H9 (cell line): ENCODE results near the gene TTC7B. TPM values are rescaled to one million over a fixed set of nuclear protein-coding genes. Genes with fewer than 3 reads are reported as not detected.

Experiments used
- DNase-seq: peaks from one replicate; pipeline ENCODE4 v3.0.0-alpha.2; 2017
- H2AFZ ChIP-seq: one replicate; pipeline ENCODE4 v1.6.1; 2013; ENCODE audit warnings: mild to moderate bottlenecking, low read length, control low read depth, moderate library complexity
- H2AK5ac ChIP-seq: 2 replicates; pipeline ENCODE4 v1.6.1; 2013; ENCODE audit warnings: low read length, control low read depth, mixed read lengths; ENCODE audit not compliant: insufficient read length
- H2BK120ac ChIP-seq: one replicate; pipeline ENCODE4 v1.6.1; 2013; ENCODE audit warnings: low read depth, mild to moderate bottlenecking, low read length, control low read depth, inconsistent platforms; ENCODE audit not compliant: poor library complexity, severe bottlenecking
- H2BK12ac ChIP-seq: 2 replicates; pipeline ENCODE4 v1.6.1; 2013; ENCODE audit warnings: low read length, control low read depth, mixed read lengths, low read depth; ENCODE audit not compliant: insufficient read length
- H2BK15ac ChIP-seq: 2 replicates; pipeline ENCODE4 v1.6.1; 2013; ENCODE audit warnings: low read depth, low read length, control low read depth
- H2BK20ac ChIP-seq: one replicate; pipeline ENCODE4 v1.6.1; 2013; ENCODE audit warnings: low read depth, mild to moderate bottlenecking, low read length, control low read depth, inconsistent platforms; ENCODE audit not compliant: poor library complexity, severe bottlenecking
- H2BK5ac ChIP-seq: 2 replicates; pipeline ENCODE4 v1.6.1; 2013; ENCODE audit warnings: low read length, control low read depth, mixed read lengths; ENCODE audit not compliant: insufficient read length
- H3K14ac ChIP-seq: 2 replicates; pipeline ENCODE4 v1.6.1; 2013; ENCODE audit warnings: low read length, control low read depth; ENCODE audit not compliant: insufficient read depth
- H3K18ac ChIP-seq: 2 replicates; pipeline ENCODE4 v1.6.1; 2013; ENCODE audit warnings: low read depth, mild to moderate bottlenecking, mixed read lengths, low read length, control low read depth; ENCODE audit not compliant: insufficient read length
- H3K23ac ChIP-seq: 2 replicates; pipeline ENCODE4 v1.6.1; 2013; ENCODE audit warnings: low read length, control low read depth, mixed read lengths, low read depth; ENCODE audit not compliant: insufficient read length
- H3K23me2 ChIP-seq: 2 replicates; pipeline ENCODE4 v1.6.1; 2013; ENCODE audit warnings: low read depth, mild to moderate bottlenecking, mixed read lengths, low read length, control low read depth; ENCODE audit not compliant: insufficient read length, poor library complexity, severe bottlenecking
- H3K27ac ChIP-seq: 2 replicates; pipeline ENCODE4 v1.5.1; 2013; ENCODE audit warnings: low read length, control low read depth, mixed read lengths, low read depth; ENCODE audit not compliant: insufficient read length
- H3K27me3 ChIP-seq: 2 replicates; pipeline ENCODE4 v1.6.1; 2013; ENCODE audit warnings: low read length, control low read depth, inconsistent platforms; ENCODE audit not compliant: insufficient read depth
- H3K4ac ChIP-seq: 2 replicates; pipeline ENCODE4 v1.6.1; 2013; ENCODE audit warnings: low read depth, mild to moderate bottlenecking, control low read depth, inconsistent platforms, low read length, moderate library complexity
- H3K4me1 ChIP-seq: 2 replicates; pipeline ENCODE4 v1.6.1; 2013; ENCODE audit warnings: low read length, control low read depth, inconsistent platforms; ENCODE audit not compliant: insufficient read depth
- H3K4me2 ChIP-seq: 2 replicates; pipeline ENCODE4 v1.6.1; 2013; ENCODE audit warnings: low read length, control low read depth, mixed read lengths; ENCODE audit not compliant: insufficient read length, insufficient read depth
- H3K56ac ChIP-seq: 2 replicates; pipeline ENCODE4 v1.6.1; 2013; ENCODE audit warnings: low read depth, mild to moderate bottlenecking, mixed read lengths, low read length, control low read depth; ENCODE audit not compliant: insufficient read length
- H3K79me1 ChIP-seq: 2 replicates; pipeline ENCODE4 v1.6.1; 2013; ENCODE audit warnings: low read depth, mild to moderate bottlenecking, moderate library complexity, low read length, control low read depth, inconsistent platforms; ENCODE audit not compliant: insufficient read depth, poor library complexity, severe bottlenecking
- H3K79me2 ChIP-seq: 2 replicates; pipeline ENCODE4 v1.6.1; 2013; ENCODE audit warnings: low read length, control low read depth, inconsistent platforms; ENCODE audit not compliant: insufficient read depth
- H3K9ac ChIP-seq: 2 replicates; pipeline ENCODE4 v1.6.1; 2013; ENCODE audit warnings: low read length, control low read depth, mixed read lengths; ENCODE audit not compliant: insufficient read length; ENCODE audit errors: extremely low read depth
- H3K9me3 ChIP-seq: one replicate; pipeline ENCODE4 v1.6.1; 2013; ENCODE audit warnings: low read depth, low read length, inconsistent platforms; ENCODE audit not compliant: control insufficient read depth
- H3T11ph ChIP-seq: one replicate; pipeline ENCODE4 v1.6.1; 2013; ENCODE audit warnings: mild to moderate bottlenecking, low read length, control low read depth, inconsistent platforms
- H4K20me1 ChIP-seq: one replicate; pipeline ENCODE4 v1.6.1; 2013; ENCODE audit not compliant: control insufficient read depth, insufficient read length, insufficient read depth
- H4K5ac ChIP-seq: 2 replicates; pipeline ENCODE4 v1.6.1; 2013; ENCODE audit warnings: low read depth, mild to moderate bottlenecking, mixed read lengths, low read length, control low read depth; ENCODE audit not compliant: insufficient read length
- H4K8ac ChIP-seq: replicated peaks from 2 replicates; pipeline ENCODE4 v1.6.1; 2013; ENCODE audit warnings: low read length, control low read depth, mixed read lengths, low read depth; ENCODE audit not compliant: insufficient read length
- H4K91ac ChIP-seq: 2 replicates; pipeline ENCODE4 v1.6.1; 2013; ENCODE audit warnings: low read depth, mild to moderate bottlenecking, moderate library complexity, mixed read lengths, low read length, control low read depth; ENCODE audit not compliant: insufficient read length
- H3K27ac Mint-ChIP-seq, 3 experiments: 2 replicates in 2 of 3; 3 replicates in 1 of 3; pipeline ENCODE4 v1.8.0; 2020 to 2021; ENCODE audit warnings: mixed read lengths in 3 of 3, mild to moderate bottlenecking in 1 of 3, moderate library complexity in 1 of 3
- H3K27me3 Mint-ChIP-seq: 2 replicates; pipeline ENCODE4 v1.8.0; 2021; ENCODE audit warnings: low read depth, mild to moderate bottlenecking, moderate library complexity, mixed read lengths
- H3K36me3 Mint-ChIP-seq, 3 experiments: 2 replicates in 2 of 3; 3 replicates in 1 of 3; pipeline ENCODE4 v1.8.0; 2020 to 2021; ENCODE audit warnings: low read depth in 3 of 3, mixed read lengths in 3 of 3; ENCODE audit not compliant: insufficient read depth in 1 of 3
- H3K4me1 Mint-ChIP-seq, 2 experiments: 2 replicates each; pipeline ENCODE4 v1.8.0; 2020; ENCODE audit warnings: mixed read lengths in 2 of 2
- H3K4me3 Mint-ChIP-seq, 2 experiments: 2 replicates in 1 of 2; 3 replicates in 1 of 2; pipeline ENCODE4 v1.8.0; 2020 to 2021; ENCODE audit warnings: mild to moderate bottlenecking in 2 of 2, mixed read lengths in 2 of 2, moderate library complexity in 1 of 2
- H3K9me3 Mint-ChIP-seq, 2 experiments: 2 replicates in 1 of 2; 3 replicates in 1 of 2; pipeline ENCODE4 v1.8.0; 2020; ENCODE audit warnings: mild to moderate bottlenecking in 2 of 2, mixed read lengths in 2 of 2, moderate library complexity in 1 of 2
- CTCF ChIP-seq: fragments of 200-600 bp; sonication (generic); conservative IDR thresholded peaks from 3 replicates; pipeline ENCODE4 v1.8.0; 2021; ENCODE audit warnings: antibody characterized with exemption, mild to moderate bottlenecking
- WGBS: extraction: QIAGEN DNeasy Blood & Tissue Kit; methylation state at CpG from one replicate; pipeline ENCODE4 v1.1.7; 2013; ENCODE audit warnings: missing lambda C conversion rate, low lambda C conversion rate, mixed read lengths; ENCODE audit not compliant: insufficient read length; ENCODE audit errors: extremely low coverage; 5-methylcytosine and 5-hydroxymethylcytosine counted together
- total RNA-seq: library from RNA; stranded (reverse); gene quantifications from 2 replicates; pipeline ENCODE4 v1.2.1, GENCODE V29; 2021

Gene TTC7B
- total RNA-seq, 1 experiment from 2014 or later, result 33.7 TPM

GRCh38 chr14:90641615-90642243 is 174.5 kb downstream of the TTC7B start:
- Mint-ChIP-seq H3K27ac (peak overlapping the region; percentile 81 to 98 (median 98)), H3K9me3 (no peaks in the 10 kb centered on the region; a peak in 1 of 5 replicates), H3K4me3 (peak overlapping the region; percentile 16 to 62; a peak in 4 of 5 replicates), H3K36me3 (peaks cover 0 to 9% (median 0%) of the 10 kb centered on the region in 3 experiments; a peak in 2 of 7 replicates), H3K27me3 (no peaks in the 10 kb centered on the region), H3K4me1 (peaks cover 64 to 68% of the 10 kb centered on the region in 2 experiments)
- Histone ChIP-seq H4K91ac (peak overlapping the region; percentile 77), H3K9ac (no peak overlapping the region), H3K23me2 (peaks cover 3% of the 10 kb centered on the region), H3T11ph (no peak overlapping the region), H2BK120ac (peak overlapping the region; percentile 54), H3K18ac (peak overlapping the region; percentile 77), H3K14ac (peak overlapping the region; percentile 60; the same call in 1 of the 2 replicates), H3K79me2 (no peaks in the 10 kb centered on the region), H2BK12ac (peak overlapping the region; percentile 60), H2AFZ (no peak overlapping the region), H4K20me1 (no peaks in the 10 kb centered on the region), H3K9me3 (no peaks in the 10 kb centered on the region), H3K27ac (peak overlapping the region; percentile 90), H3K4ac (no peak overlapping the region), H4K5ac (peak overlapping the region; percentile 56), H3K4me2 (peak overlapping the region; percentile 52), H3K56ac (no peak overlapping the region), H2BK20ac (peak overlapping the region; percentile 65), H3K79me1 (no peaks in the 10 kb centered on the region), H3K23ac (no peak overlapping the region), H3K4me1 (peaks cover 24% of the 10 kb centered on the region), H2BK15ac (no peak overlapping the region), H2AK5ac (no peak overlapping the region), H4K8ac (no peak overlapping the region), H3K27me3 (no peaks in the 10 kb centered on the region), H2BK5ac (peak overlapping the region; percentile 79)
- TF ChIP-seq CTCF, result no peak
- no CpG with 5 or more reads among the region's 6 CpGs for WGBS
- DNase-seq, result no peak
